Stimulated activated CD8-positive, alpha-beta memory T cell treated with anti-CD3 and anti-CD28 coated beads, Interleukin-4, amount 100 ng/mL, for 48 hours (primary cell): ENCODE measurements around the gene ARSB.
"Not testable (repeated sequence)": the region's sequence is repeated elsewhere in the genome, so short reads cannot be mapped to it uniquely, and the experiment has no call there.

ENCODE experiments used
- DNase-seq: peaks from one replicate; pipeline ENCODE4 v3.0.0-alpha.2; 2020

The ARSB gene

DNA sequence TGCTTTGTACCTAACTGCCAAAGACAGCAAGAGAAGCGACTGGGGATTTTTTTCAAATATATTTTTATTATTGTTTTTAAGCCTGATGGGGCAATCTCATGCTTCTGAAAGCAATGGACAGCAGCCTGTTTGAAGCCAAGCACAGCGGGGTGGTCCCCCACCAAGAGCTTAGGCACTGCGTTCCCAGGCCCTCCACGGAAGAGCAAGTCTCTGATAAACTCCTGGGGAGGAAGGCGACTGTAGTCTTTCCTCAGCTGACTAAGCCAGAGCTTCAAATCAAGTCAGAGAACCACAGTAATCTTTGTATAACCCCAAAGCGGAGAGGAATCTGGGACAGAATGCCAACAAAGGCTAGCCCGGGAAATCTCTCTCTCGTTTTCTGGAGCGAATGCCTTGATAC is 54.4 kb downstream of the ARSB start:
- DNase-seq, result no peak

DNA sequence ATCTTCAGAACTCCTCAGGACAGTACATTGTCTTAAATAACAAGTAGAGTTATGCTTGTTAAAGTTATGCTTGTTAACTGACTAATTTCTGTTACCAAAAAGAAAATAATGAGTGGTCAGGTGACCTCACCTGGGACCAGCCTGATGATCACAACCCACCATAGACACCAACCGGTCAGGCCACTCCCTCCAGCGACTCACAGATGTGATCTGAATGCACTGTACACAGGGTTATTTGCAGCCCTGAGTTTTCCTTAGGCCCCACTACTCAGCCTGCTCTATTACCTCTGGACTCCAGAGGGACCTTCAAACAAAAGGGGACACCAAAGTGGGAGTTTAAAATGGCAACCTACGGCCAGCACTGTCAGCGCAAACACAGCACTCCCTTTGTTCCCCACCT is 55.3 kb downstream of the ARSB start:
- no peak for DNase-seq

GRCh38 chr5:78927657-78928282 is 57.3 kb downstream of the ARSB start:
- DNase-seq, result no peak

DNA sequence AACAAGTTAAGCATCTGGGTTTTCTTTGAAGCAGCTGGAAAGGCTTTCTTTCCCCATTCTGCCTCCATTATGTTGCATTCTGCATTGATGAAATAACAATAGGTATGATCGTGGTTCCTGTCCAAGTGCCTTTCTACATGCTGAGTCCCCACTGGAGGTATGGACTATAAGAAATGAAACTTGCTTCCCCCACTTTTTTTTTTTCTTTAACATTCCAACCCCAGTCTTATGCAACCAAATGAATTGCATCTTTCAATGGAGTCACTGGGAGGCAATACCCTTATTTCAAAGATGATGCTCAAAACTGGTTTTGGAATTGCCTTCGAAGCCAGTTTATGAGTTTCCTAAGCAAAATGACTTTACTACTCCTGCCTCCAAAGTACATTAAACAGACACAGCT is 58.9 kb downstream of the ARSB start:
- DNase-seq, result no peak

- no peak for DNase-seq
Measured at GRCh38 chr5:78925129-78925876, 59.8 kb downstream of the ARSB start.

DNA sequence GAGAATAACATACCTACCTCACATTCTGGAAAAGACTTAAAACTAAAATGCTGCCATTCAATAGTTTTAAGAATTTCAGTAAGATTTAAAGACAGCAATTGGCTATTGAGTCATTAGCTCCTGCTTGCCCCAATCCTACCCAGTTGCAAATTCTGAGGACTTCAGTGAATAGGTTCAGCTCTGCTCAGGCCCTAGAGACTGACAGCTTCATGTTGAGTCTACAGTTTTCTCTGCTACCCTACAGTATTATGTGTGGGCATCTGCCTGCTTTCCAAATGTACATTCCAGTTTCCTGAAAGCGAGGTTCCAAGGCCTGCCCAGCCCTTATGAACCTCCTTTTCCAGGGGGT is 61.5 kb downstream of the ARSB start:
- no peak for DNase-seq

- no peak for DNase-seq
Measured at GRCh38 chr5:78922879-78923621, 62.1 kb downstream of the ARSB start.

- DNase-seq, result no peak
Measured at GRCh38 chr5:78920604-78921003, 64.5 kb downstream of the ARSB start.

DNA sequence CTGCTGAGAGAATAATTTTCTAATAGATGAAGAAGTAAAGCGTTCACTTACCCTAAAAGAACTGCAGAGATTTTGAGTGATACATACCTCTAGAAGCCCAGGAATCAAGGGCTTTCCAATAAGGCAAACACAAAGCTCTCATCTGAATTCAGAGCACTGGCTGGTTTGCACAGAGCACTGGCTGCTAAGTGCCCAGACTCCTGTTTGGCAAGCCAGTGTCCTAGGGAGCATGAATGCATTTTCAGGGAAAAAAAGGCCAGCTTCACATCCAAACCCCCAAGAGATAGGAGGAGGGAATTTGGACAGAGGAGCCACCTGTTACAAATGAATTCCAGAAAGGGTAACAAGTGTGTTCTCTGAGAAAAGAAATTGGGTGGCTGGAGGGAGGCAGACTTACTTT is 65.3 kb downstream of the ARSB start:
- DNase-seq, result no peak

DNA sequence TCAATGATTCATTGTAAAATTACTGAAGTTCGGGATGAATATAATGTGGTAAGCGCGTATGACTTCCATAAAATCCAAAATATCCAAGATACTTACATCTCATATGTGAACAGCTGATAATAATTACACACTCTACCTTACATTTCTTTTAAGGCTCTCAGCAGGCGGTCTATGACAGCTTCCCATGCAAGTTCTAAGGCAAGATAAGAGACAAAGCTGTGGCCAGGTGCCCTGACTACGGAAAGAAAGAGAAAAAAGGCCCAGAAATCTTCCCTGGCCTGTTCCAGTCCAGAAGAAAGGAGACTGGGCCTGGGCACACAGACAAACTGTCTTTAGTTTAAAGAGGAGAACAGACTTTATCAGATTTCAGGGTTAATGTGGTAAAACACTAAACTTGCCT is 69.1 kb downstream of the ARSB start:
- DNase-seq, result no peak

DNA sequence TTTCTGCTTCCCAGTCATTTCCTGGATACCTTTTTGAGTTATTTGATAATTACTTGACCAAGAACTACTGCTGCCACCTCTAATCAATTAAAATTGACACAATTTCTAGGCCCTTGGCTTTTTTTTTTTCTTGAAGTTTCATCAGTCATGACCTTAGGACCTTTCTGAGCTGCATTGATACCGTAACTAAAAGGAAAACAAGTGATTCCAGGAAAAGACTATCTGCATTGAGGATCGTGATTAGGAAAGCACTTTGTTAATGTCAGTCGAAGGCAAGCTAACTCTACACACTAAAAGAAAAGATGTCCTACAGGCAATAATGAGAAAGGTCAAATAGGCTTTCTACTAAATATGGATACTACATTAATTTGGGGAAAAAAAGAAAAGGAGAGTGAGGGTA is 69.9 kb downstream of the ARSB start:
- no peak for DNase-seq

- DNase-seq, result no peak
Measured at GRCh38 chr5:78912811-78913210, 72.3 kb downstream of the ARSB start.

DNA sequence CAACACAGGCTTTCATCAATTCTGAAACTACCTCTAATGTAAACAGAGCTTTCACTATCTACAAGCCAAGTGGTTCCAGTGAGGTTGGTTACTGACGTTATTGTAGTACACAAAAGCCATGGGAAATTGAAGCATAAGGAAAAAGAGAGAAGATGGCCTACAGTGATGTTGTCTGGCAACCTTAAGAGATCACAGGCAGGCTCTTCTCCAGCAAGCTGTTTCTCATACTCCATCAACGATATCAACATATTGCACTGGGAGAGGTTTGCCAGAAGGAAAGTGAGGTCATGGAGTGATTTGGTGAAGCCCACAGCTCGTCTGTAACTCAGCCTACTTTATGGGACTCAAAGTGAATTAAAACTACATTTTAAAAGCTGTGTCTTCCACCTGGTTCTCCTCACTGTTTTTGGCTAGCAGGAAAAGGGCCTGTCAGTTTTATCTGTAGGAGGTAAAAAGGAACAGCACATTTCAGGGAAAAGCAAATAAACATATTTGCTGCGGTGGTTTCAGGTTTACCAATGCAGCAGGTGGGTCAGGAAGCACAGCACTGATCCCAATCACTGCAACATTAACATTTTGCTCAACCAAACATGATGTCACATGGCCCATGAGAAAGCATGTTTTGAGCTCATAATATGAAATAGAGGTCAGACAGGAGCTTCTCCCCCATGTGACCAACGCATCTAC is 72.9 kb downstream of the ARSB start:
- DNase-seq, result no peak

- DNase-seq, result not testable (repeated sequence)
Measured at GRCh38 chr5:78909224-78909983, 75.7 kb downstream of the ARSB start.

GRCh38 chr5:78908173-78909061 is 76.7 kb downstream of the ARSB start:
- no peak for DNase-seq

- DNase-seq, result no peak
Measured at GRCh38 chr5:78907255-78907891, 77.7 kb downstream of the ARSB start.

- DNase-seq, result no peak
Measured at GRCh38 chr5:78905084-78905938, 79.8 kb downstream of the ARSB start.

DNA sequence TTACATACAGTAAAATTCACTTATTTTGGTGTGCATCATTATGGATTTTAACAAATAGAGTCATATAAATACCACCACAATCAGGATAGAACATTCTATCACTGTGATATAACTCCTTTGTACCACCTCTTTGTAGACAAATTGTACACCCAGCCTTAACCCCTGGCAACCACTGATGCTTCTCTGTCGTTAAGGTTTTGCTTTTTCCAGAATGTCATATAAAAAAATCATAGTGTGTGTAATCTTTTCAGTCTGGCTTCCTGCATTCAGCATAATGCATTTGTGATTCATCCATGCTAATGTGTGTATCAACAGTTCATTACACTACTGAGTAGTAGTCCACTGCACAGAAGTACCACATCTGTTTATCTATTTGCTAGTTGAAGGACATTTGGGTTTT is 81.2 kb downstream of the ARSB start:
- DNase-seq, result no peak

DNA sequence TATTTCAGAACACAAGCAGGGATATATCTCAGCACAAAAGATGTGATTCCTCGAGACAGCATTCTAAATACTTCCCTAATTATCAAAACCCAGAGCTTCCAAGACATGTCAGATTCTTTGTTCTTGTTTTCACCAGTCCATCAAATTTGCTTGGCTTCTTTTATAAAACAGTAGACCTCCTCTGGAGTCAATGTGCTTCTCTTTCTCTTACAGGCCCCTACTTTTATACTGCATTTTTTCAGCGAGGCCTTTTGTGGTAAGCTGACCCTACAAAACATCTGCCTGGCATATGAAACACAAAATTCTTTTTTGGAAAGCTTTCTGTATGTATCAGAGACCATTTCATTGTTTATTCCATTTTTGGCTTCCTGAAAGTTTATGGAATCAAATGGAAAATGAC is 81.8 kb downstream of the ARSB start:
- no peak for DNase-seq

GRCh38 chr5:78899922-78900362 is 85.2 kb downstream of the ARSB start:
- DNase-seq, result peak; percentile 45
